ENCODE data around the gene MICOS13. TPM values are rescaled to one million over a fixed set of nuclear protein-coding genes. Genes with fewer than 3 reads are reported as not detected.
"Not testable (repeated sequence)": the region's sequence is repeated elsewhere in the genome, so short reads cannot be mapped to it uniquely, and the experiment has no call there.

Gene MICOS13
- total RNA-seq, 1 experiment from 2014 or later: 223 TPM

GRCh38 chr19:5700455-5701092 lies 20.3 kb upstream of the MICOS13 start:
- DNase-seq (ENCODE audit: low spot score): no peak

GRCh38 chr19:5698635-5699422 lies 18.5 kb upstream of the MICOS13 start:
- DNase-seq (ENCODE audit: low spot score): no peak

- no peak for DNase-seq (ENCODE audit: low spot score)
These were observed 17.7 kb upstream of the MICOS13 start for GRCh38 chr19:5697890-5698634.

GRCh38 chr19:5697022-5697889 lies 16.9 kb upstream of the MICOS13 start:
- DNase-seq (ENCODE audit: low spot score): no peak

- no peak for DNase-seq (ENCODE audit: low spot score)
These were observed 16.1 kb upstream of the MICOS13 start for GRCh38 chr19:5696196-5697021.

GRCh38 chr19:5695649-5696195 lies 15.4 kb upstream of the MICOS13 start:
- no peak for DNase-seq (ENCODE audit: low spot score)

GRCh38 chr19:5694956-5695648 lies 14.8 kb upstream of the MICOS13 start:
- DNase-seq (ENCODE audit: low spot score): no peak

- no peak for DNase-seq (ENCODE audit: low spot score)
These were observed 14.0 kb upstream of the MICOS13 start for GRCh38 chr19:5694167-5694955.

- no peak for DNase-seq (ENCODE audit: low spot score)
These were observed 13.2 kb upstream of the MICOS13 start for GRCh38 chr19:5693195-5694166.

- no peak for DNase-seq (ENCODE audit: low spot score)
These were observed 12.4 kb upstream of the MICOS13 start for GRCh38 chr19:5692723-5693194.

GRCh38 chr19:5691822-5692722 lies 11.8 kb upstream of the MICOS13 start:
- DNase-seq (ENCODE audit: low spot score): no peak

- peak; percentile 35 for DNase-seq (ENCODE audit: low spot score)
These were observed 10.9 kb upstream of the MICOS13 start for GRCh38 chr19:5690955-5691821.

- DNase-seq (ENCODE audit: low spot score): peak; percentile 93
These were observed 10.0 kb upstream of the MICOS13 start, which contains the start of gene RPL36 for GRCh38 chr19:5690125-5690954. Gene RPL36 (plus strand): TSS chr19:5690295. CDS start chr19:5690508, 213 bp downstream.

- not testable (repeated sequence) for DNase-seq (ENCODE audit: low spot score)
These were observed 8.1 kb upstream of the MICOS13 start for GRCh38 chr19:5688262-5688881.
